GM23248 (cell line): ENCODE data around the gene OR1E1. TPM values are rescaled to one million over a fixed set of nuclear protein-coding genes. Genes with fewer than 3 reads are reported as not detected.
"Not testable (repeated sequence)": the region's sequence is repeated elsewhere in the genome, so short reads cannot be mapped to it uniquely, and the experiment has no call there.

Experiments
- DNase-seq: peaks from one replicate; pipeline ENCODE4 v3.0.0-alpha.2; 2015
- H2AFZ ChIP-seq: fragments of 200-600 bp; sonication (generic); 2 replicates; pipeline ENCODE4 v1.6.1; 2016; ENCODE audit warnings: antibody characterized with exemption
- H3F3A ChIP-seq: fragments of 200-600 bp; sonication (generic); 2 replicates; pipeline ENCODE4 v1.6.1; 2016; ENCODE audit warnings: mild to moderate bottlenecking, antibody characterized with exemption, mixed run types; ENCODE audit not compliant: insufficient read depth
- H3K27ac ChIP-seq: fragments of 200-600 bp; sonication (generic); 2 replicates; pipeline ENCODE4 v1.5.1; 2016; ENCODE audit warnings: mild to moderate bottlenecking
- H3K27me3 ChIP-seq: fragments of 200-600 bp; sonication (generic); replicated peaks from 2 replicates; pipeline ENCODE4 v1.6.1; 2016; ENCODE audit warnings: mild to moderate bottlenecking; ENCODE audit not compliant: insufficient read depth
- H3K36me3 ChIP-seq: fragments of 200-600 bp; sonication (generic); 2 replicates; pipeline ENCODE4 v1.6.1; 2016; ENCODE audit warnings: low read depth, mild to moderate bottlenecking
- H3K4me1 ChIP-seq: fragments of 200-600 bp; sonication (generic); 2 replicates; pipeline ENCODE4 v1.6.1; 2016; ENCODE audit warnings: mild to moderate bottlenecking; ENCODE audit not compliant: insufficient read depth
- H3K4me2 ChIP-seq: fragments of 200-600 bp; sonication (generic); one replicate; pipeline ENCODE4 v1.6.1; 2016; ENCODE audit warnings: mild to moderate bottlenecking; ENCODE audit not compliant: unreplicated experiment
- H3K4me3 ChIP-seq: fragments of 200-600 bp; sonication (generic); 2 replicates; pipeline ENCODE4 v1.5.1; 2016; ENCODE audit warnings: mild to moderate bottlenecking
- H3K79me2 ChIP-seq: fragments of 200-600 bp; sonication (generic); 2 replicates; pipeline ENCODE4 v1.6.1; 2016; ENCODE audit warnings: mild to moderate bottlenecking; ENCODE audit not compliant: insufficient read depth
- H3K9ac ChIP-seq: fragments of 200-600 bp; sonication (generic); 2 replicates; pipeline ENCODE4 v1.6.1; 2016; ENCODE audit warnings: mild to moderate bottlenecking
- H3K9me2 ChIP-seq: fragments of 200-600 bp; sonication (generic); 2 replicates; pipeline ENCODE4 v1.6.1; 2016; ENCODE audit warnings: mixed run types, mild to moderate bottlenecking, moderate library complexity; ENCODE audit not compliant: insufficient read depth
- H3K9me3 ChIP-seq: fragments of 200-600 bp; sonication (generic); one replicate; pipeline ENCODE4 v1.6.1; 2017; ENCODE audit warnings: low read depth
- H4K20me1 ChIP-seq: fragments of 200-600 bp; sonication (generic); 2 replicates; pipeline ENCODE4 v1.6.0; 2016; ENCODE audit not compliant: insufficient read depth
- EZH2 ChIP-seq: fragments of 200-600 bp; sonication (generic); IDR thresholded peaks from 2 replicates; pipeline ENCODE4 v1.6.1; 2018; ENCODE audit warnings: antibody characterized with exemption, mild to moderate bottlenecking; ENCODE audit not compliant: insufficient read depth, poor library complexity, severe bottlenecking
- EZH2phosphoT487 ChIP-seq: fragments of 200-600 bp; sonication (generic); IDR thresholded peaks from 2 replicates; pipeline ENCODE4 v1.6.1; 2018; ENCODE audit warnings: antibody characterized with exemption, moderate library complexity, mild to moderate bottlenecking, low read depth; ENCODE audit not compliant: insufficient read depth
- WGBS, 2 experiments: methylation state at CpG; one replicate each; pipeline ENCODE4 v1.1.6; 2015 to 2017; ENCODE audit warnings: low lambda C conversion rate in 2 of 2, low coverage in 1 of 2; ENCODE audit errors: missing lambda C conversion rate in 2 of 2; 5-methylcytosine and 5-hydroxymethylcytosine counted together
- in situ Hi-C: fragments of 300-500 bp; cut with MboI; formaldehyde crosslinking; loops from 2 replicates; pipeline ENCODE4 v1.15.0; 2020
- polyA plus RNA-seq: library from polyadenylated mRNA; unstranded; fragments of >200 nt; fragmentation: Nextera tagmentation; extraction: Ambion mirVana; gene quantifications from 2 replicates; pipeline ENCODE4 v1.2.1, GENCODE V29; 2016
- total RNA-seq: library from RNA; depleted of rRNA; stranded (reverse); fragments of >200 nt; shearing (Covaris generic); gene quantifications from 2 replicates; pipeline ENCODE4 v1.2.3, GENCODE V29; 2014

Gene OR1E1
- total and polyA plus RNA-seq, 2 experiments from 2014 or later, result not detected

DNA sequence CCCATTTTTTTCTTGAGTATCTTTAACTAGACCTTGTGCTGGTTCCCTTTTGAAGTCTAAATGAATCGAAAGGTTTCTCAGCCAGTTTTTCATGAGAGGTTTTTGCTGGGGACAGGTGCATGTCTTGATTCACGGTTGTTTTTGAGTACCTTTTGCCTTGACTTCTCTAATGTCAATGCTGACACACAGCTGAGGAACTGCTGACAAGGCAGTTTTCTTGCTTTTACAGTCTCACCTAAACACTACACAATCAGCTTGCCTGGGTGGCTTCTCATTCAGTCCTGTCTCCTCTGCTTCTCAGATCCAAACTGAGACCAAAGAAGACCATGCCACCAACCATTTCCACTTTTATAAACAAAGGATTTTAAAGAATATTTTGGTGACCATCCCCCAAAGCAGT is 20.0 kb upstream of the OR1E1 start:
- H2AFZ ChIP-seq, result no peak overlapping the region
- H3K9me3 ChIP-seq, result no peaks in the 10 kb centered on the region
- TF ChIP-seq EZH2 (no peak), EZH2phosphoT487 (no peak)
- in situ Hi-C loops, result no loop called here
- H3K9me2 ChIP-seq, result no peaks in the 10 kb centered on the region
- no peak for DNase-seq
- no peaks in the 10 kb centered on the region for H3K36me3 ChIP-seq
- no peaks in the 10 kb centered on the region for H3K79me2 ChIP-seq
- H3K4me1 ChIP-seq, result no peaks in the 10 kb centered on the region
- H3K9ac ChIP-seq, result no peak overlapping the region
- no peak overlapping the region for H3K27ac ChIP-seq
- H3K4me3 ChIP-seq, result no peak overlapping the region
- no peaks in the 10 kb centered on the region for H4K20me1 ChIP-seq
- H3K27me3 ChIP-seq, result no peaks in the 10 kb centered on the region
- 21 to 28% methylated on average over 2 of the region's 2 CpGs for WGBS, 2 experiments
- H3K4me2 ChIP-seq, result no peak overlapping the region
- no peaks in the 10 kb centered on the region for H3F3A ChIP-seq

DNA sequence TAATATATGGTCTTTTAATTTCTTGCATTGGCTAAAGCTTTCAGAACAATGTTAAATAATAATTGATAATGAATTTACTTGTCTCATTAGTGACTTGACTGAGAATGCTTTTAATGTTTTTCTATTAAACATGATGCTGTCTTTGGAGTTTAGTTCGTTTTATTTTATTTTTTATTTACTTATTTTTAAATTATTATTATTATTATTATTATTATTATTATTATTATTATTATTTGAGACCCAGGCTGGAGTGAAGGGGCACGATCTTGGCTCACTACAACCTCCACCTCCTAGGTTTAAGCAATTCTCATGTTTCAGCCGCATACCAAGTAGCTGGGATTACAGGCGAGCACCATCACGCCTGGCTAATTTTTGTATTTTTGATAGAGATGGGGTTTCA is 17.4 kb upstream of the OR1E1 start:
- no peaks in the 10 kb centered on the region for H3F3A ChIP-seq
- in situ Hi-C loops, result no loop called here
- TF ChIP-seq EZH2phosphoT487 (no peak), EZH2 (no peak)
- no peaks in the 10 kb centered on the region for H3K4me1 ChIP-seq
- no peak overlapping the region for H3K27ac ChIP-seq
- H3K36me3 ChIP-seq, result no peaks in the 10 kb centered on the region
- no peak overlapping the region for H3K4me3 ChIP-seq
- no peaks in the 10 kb centered on the region for H4K20me1 ChIP-seq
- H3K79me2 ChIP-seq, result no peaks in the 10 kb centered on the region
- 52 to 54% methylated on average over 5 of the region's 5 CpGs for WGBS, 2 experiments
- no peaks in the 10 kb centered on the region for H3K9me2 ChIP-seq
- no peak overlapping the region for H2AFZ ChIP-seq
- H3K4me2 ChIP-seq, result no peak overlapping the region
- H3K9ac ChIP-seq, result no peak overlapping the region
- H3K27me3 ChIP-seq, result no peaks in the 10 kb centered on the region
- DNase-seq, result no peak
- no peaks in the 10 kb centered on the region for H3K9me3 ChIP-seq

DNA sequence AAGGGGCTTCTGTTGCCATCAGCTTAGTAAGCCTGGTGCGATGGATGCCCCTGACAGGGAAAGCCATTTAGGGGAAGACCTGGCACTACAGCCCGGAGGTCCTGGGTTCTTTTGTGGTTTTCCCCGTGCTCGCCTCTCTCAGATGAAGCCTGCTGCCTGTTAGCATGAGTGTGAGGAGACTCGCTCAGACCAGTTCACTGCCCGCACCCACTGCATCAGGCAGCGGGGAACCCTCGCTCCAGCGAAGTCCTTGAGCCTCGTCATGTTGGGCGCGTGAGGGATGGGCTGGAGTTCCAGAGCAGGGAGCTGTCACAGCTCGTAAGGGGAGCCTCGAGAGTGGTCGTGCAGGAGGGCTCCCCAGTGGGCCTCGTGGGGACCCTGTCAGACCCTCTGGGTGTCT is 14.0 kb upstream of the OR1E1 start:
- WGBS, 2 experiments, result no CpG with 5 or more reads among the region's 16 CpGs
- H3K4me2 ChIP-seq, H3K4me3 ChIP-seq, H3K27ac ChIP-seq, in situ Hi-C loops, H3K27me3 ChIP-seq, H3K9me3 ChIP-seq, H4K20me1 ChIP-seq, H3K4me1 ChIP-seq, H2AFZ ChIP-seq, H3K36me3 ChIP-seq, H3F3A ChIP-seq, H3K9me2 ChIP-seq, DNase-seq, H3K79me2 ChIP-seq, H3K9ac ChIP-seq: not testable (repeated sequence)

DNA sequence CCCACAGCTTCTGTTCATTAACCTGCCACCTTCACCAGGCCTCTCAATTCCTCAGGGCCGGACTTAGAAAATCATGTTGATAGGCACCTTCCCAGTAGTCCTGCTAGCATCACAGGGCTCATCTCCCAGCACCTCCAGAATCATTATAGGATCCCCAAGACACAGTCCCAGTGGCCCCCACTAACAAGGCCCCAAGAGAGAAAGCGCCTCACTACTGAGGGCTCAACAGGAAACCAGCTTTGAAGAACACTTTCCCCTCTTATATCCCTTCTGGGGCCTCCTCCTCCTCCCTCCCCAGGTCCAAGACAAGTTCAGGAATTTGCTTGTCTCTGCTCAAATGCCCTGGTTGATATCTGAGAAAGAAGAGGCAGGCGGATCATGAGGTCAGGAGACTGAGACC is 12.9 kb upstream of the OR1E1 start, which contains the start of gene OR3A3:
Gene OR3A3 (plus strand): TSS at position 301 of the 400 bp plus-strand sequence.
- H4K20me1 ChIP-seq, result no peaks in the 10 kb centered on the region
- no peak within 1 kb of the TSS for H3K9ac ChIP-seq
- no peaks in the 10 kb centered on the region for H3K27me3 ChIP-seq
- no peaks in the 10 kb centered on the region for H3K9me3 ChIP-seq
- in situ Hi-C loops, result no loop called here
- H3K4me3 ChIP-seq, result no peak within 1 kb of the TSS
- no peak for TF ChIP-seq EZH2phosphoT487
- no peak for TF ChIP-seq EZH2
- no peak within 1 kb of the TSS for H3K4me2 ChIP-seq
- no peaks in the 10 kb centered on the region for H3K79me2 ChIP-seq
- DNase-seq, result no peak
- no peak within 1 kb of the TSS for H2AFZ ChIP-seq
- no peaks in the 10 kb centered on the region for H3K4me1 ChIP-seq
- 26 to 29% methylated on average over 3 of the region's 3 CpGs for WGBS, 2 experiments
- no peaks in the 10 kb centered on the region for H3K9me2 ChIP-seq
- no peaks in the 10 kb centered on the region for H3F3A ChIP-seq
- H3K36me3 ChIP-seq, result no peaks in the 10 kb centered on the region
- H3K27ac ChIP-seq, result no peak within 1 kb of the TSS

DNA sequence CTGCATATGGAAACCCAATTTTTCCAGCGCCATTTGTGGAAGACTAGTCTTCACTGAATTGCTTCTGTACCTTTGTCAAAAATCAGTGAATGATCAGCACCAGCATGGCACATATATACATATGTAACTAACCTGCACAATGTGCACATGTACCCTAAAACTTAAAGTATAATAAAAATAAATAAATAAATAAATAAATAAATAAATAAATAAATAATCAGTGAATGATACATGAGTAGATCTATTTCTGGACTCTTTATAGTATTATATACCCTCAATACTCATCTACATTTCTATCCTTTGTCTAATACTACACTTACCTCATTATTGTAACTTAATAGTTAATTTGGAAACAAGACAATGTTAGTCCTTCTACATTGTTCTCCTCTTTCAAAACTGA is 5.6 kb upstream of the OR1E1 start:
- H3K36me3 ChIP-seq, H2AFZ ChIP-seq, H3K9me3 ChIP-seq, H3F3A ChIP-seq, H3K27ac ChIP-seq, H3K79me2 ChIP-seq, H4K20me1 ChIP-seq, H3K4me2 ChIP-seq, H3K9me2 ChIP-seq, H3K27me3 ChIP-seq, H3K4me3 ChIP-seq, DNase-seq, H3K9ac ChIP-seq, H3K4me1 ChIP-seq, in situ Hi-C loops: not testable (repeated sequence)
- WGBS, 2 experiments, result 48 to 50% methylated on average over 1 of the region's 1 CpG
